Cardiac muscle cell (in vitro differentiated cells and primary cell): ENCODE data around the gene NBEA. TPM values are rescaled to one million over a fixed set of nuclear protein-coding genes. Genes with fewer than 3 reads are reported as not detected.

Experiments
- DNase-seq, 2 donors: peaks; one replicate each; pipeline versions ENCODE4 v3.0.0 to v3.0.0-alpha.2; 2010 to 2017; ENCODE audit warnings: low read depth in 1 of 2, low spot score in 1 of 2
- H3K27ac ChIP-seq: fragments of 200-600 bp; sonication (generic); 2 replicates; pipeline ENCODE4 v1.5.1; 2016
- H3K27me3 ChIP-seq: fragments of 200-600 bp; sonication (generic); 2 replicates; pipeline ENCODE4 v1.6.0; 2016; ENCODE audit warnings: control low read depth
- H3K36me3 ChIP-seq: fragments of 200-600 bp; sonication (generic); 2 replicates; pipeline ENCODE4 v1.5.1; 2016; ENCODE audit warnings: control low read depth
- H3K4me1 ChIP-seq: fragments of 200-600 bp; sonication (generic); 2 replicates; pipeline ENCODE4 v1.8.1; 2017; ENCODE audit warnings: low read depth, mild to moderate bottlenecking, mixed run types
- H3K4me3 ChIP-seq: fragments of 200-600 bp; sonication (generic); 2 replicates; pipeline ENCODE4 v1.5.1; 2016; ENCODE audit warnings: mild to moderate bottlenecking
- H3K9me3 ChIP-seq: fragments of 200-600 bp; sonication (generic); 2 replicates; pipeline ENCODE4 v1.5.1; 2017; ENCODE audit warnings: low read depth, mild to moderate bottlenecking, control low read depth
- polyA plus RNA-seq: library from polyadenylated mRNA; unstranded; fragments of >200 nt; fragmentation: Nextera tagmentation; extraction: Ambion mirVana; gene quantifications from 2 replicates; pipeline ENCODE4 v1.2.1, GENCODE V29; 2016
- total RNA-seq: library from RNA; depleted of rRNA; stranded (reverse); fragments of >200 nt; gene quantifications from 2 replicates; pipeline ENCODE4 v1.2.3, GENCODE V29; 2016
- TF ChIP-seq, protein P1 (sequence below): IDR thresholded peaks from 2 replicates; pipeline ENCODE4 v1.5.1; 2012; ENCODE audit warnings: low read depth, mild to moderate bottlenecking, low read length

The NBEA gene
- total and polyA plus RNA-seq, 2 experiments from 2014 or later = 4.6 to 13.2 TPM

DNA sequence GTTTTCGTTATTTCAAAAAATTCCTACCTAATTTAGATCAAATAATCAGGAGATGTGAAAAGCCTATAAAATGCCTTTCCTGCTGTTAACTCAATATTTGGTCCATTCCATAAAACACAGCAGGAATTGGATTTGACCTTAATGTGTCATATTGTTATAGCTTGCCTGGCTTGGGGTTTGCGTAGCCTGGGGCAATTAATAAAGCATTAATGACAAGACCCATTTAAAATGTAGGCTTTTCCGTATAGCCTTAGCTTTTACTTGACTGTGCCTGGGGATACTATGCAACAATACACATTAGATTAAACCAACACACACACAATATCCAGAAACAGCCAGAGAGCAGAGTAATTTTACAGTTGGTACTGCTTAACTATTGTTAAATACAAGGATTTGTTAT lies 651.6 kb downstream of the NBEA start:
- H3K27ac ChIP-seq = no peak overlapping the region
- no peaks in the 10 kb centered on the region for H3K27me3 ChIP-seq
- H3K4me3 ChIP-seq = no peak overlapping the region
- H3K4me1 ChIP-seq = peaks cover 3% of the 10 kb centered on the region
- no peak for DNase-seq
- no peaks in the 10 kb centered on the region for H3K9me3 ChIP-seq
- TF ChIP-seq, protein P1, sequence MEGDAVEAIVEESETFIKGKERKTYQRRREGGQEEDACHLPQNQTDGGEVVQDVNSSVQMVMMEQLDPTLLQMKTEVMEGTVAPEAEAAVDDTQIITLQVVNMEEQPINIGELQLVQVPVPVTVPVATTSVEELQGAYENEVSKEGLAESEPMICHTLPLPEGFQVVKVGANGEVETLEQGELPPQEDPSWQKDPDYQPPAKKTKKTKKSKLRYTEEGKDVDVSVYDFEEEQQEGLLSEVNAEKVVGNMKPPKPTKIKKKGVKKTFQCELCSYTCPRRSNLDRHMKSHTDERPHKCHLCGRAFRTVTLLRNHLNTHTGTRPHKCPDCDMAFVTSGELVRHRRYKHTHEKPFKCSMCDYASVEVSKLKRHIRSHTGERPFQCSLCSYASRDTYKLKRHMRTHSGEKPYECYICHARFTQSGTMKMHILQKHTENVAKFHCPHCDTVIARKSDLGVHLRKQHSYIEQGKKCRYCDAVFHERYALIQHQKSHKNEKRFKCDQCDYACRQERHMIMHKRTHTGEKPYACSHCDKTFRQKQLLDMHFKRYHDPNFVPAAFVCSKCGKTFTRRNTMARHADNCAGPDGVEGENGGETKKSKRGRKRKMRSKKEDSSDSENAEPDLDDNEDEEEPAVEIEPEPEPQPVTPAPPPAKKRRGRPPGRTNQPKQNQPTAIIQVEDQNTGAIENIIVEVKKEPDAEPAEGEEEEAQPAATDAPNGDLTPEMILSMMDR = no peak
- no peaks in the 10 kb centered on the region for H3K36me3 ChIP-seq

DNA sequence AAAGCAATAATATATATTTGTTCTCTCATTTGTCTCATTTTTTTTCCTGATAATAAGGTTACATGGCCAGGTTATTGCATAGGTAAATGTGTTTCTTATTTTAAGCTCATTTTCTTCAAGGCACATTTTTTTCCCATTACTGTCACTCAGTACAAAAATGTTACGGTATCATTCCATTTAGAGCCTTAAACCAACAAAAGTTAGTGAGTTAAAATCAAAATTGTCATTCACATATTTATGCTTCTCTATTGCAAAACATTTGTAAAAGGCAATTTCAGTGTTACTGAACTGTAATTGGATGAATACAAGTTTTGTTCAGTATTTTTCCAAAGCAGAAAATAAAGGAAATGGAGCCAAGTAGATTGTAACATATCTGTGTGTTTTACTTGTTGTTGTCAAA lies 652.0 kb downstream of the NBEA start:
- Histone ChIP-seq H3K27me3 (no peaks in the 10 kb centered on the region), H3K9me3 (no peaks in the 10 kb centered on the region), H3K4me3 (no peak overlapping the region), H3K4me1 (peaks cover 8% of the 10 kb centered on the region), H3K36me3 (no peaks in the 10 kb centered on the region), H3K27ac (no peak overlapping the region)
- DNase-seq = no peak
- TF ChIP-seq, protein P1 = no peak

DNA sequence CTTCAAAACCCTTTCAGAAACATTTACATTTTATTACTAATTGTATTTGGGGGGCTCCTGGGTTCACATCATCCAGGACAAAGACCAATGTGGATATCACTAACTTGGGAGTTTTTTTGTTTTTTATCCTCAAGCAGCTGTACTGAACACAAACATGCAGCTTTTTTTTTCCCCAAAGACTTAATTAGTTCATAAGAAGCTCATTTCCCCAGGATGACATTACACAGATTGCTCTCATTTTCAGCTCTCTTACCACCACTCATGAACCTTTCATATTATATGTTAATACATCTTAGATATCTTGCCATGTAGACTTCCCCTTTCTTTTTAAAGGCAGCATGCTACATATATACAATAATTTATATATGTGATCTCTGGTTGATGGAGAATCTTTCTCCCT lies 653.1 kb downstream of the NBEA start:
- Histone ChIP-seq H3K27me3 (no peaks in the 10 kb centered on the region), H3K36me3 (no peaks in the 10 kb centered on the region), H3K4me3 (no peak overlapping the region), H3K4me1 (peaks cover 11% of the 10 kb centered on the region), H3K27ac (no peak overlapping the region), H3K9me3 (no peaks in the 10 kb centered on the region)
- no peak for DNase-seq
- TF ChIP-seq, protein P1 = no peak

DNA sequence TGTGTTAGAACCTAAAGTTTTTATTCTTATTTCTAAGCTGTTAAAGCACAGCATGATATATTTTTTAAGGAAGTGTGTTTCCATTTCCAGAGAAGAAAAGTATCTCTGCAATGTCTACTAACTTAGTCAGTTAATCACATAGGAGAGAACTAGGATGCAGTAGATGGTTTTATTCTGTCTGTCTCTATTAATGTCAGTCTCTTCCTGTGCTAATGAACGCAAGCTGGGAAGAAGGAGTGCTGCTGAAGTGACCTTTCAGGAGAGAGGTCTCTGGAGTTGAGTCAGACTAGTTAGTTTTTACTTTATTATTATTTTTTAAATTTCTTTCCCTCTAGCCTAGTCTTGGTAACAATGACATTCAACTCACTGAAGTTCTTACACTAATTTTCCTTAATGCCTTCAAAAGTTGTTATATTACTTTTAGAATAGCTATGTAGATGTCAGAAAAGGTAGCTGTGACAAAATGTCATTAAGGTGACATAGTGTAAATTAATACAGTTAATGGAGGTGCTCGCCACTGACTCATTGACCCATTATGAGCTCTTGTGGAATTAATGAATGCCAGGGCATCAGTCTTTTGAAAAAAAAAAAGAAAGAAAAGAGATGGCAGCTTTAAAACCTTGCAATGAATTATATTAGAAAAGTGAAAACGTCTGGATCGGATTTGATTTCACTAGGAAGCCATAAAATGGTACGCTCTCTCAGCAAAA lies 654.4 kb downstream of the NBEA start:
- H3K36me3 ChIP-seq = no peaks in the 10 kb centered on the region
- no peaks in the 10 kb centered on the region for H3K27me3 ChIP-seq
- peaks cover 11% of the 10 kb centered on the region for H3K4me1 ChIP-seq
- TF ChIP-seq, protein P1 = no peak
- no peak overlapping the region for H3K27ac ChIP-seq
- no peak overlapping the region for H3K4me3 ChIP-seq
- H3K9me3 ChIP-seq = no peaks in the 10 kb centered on the region
- DNase-seq = no peak

DNA sequence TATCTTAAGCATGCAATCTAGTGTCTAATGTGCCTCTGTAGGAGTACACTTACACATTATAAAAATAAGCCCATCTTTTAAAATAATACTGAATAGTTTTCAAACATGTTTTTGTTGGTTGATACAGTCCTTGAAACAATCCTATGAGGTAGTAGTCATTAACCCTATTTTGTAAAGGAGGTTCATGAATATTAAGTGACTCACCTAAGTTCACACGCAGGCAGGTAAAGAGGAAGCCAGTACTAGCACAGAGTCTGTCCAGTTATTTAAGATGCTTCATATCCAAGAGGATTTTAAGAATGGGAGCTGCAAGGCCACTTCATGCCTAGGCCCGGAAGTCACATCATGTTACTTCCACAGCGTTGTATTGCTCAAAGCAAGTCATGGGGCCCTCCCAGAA lies 655.4 kb downstream of the NBEA start:
- H3K27me3 ChIP-seq = no peaks in the 10 kb centered on the region
- no peak for DNase-seq
- H3K36me3 ChIP-seq = no peaks in the 10 kb centered on the region
- peaks cover 11% of the 10 kb centered on the region for H3K4me1 ChIP-seq
- no peak overlapping the region for H3K27ac ChIP-seq
- TF ChIP-seq, protein P1 = no peak
- no peak overlapping the region for H3K4me3 ChIP-seq
- no peaks in the 10 kb centered on the region for H3K9me3 ChIP-seq
